ENCODE data around the gene BIRC5.
"Not testable (repeated sequence)": the region's sequence is repeated elsewhere in the genome, so short reads cannot be mapped to it uniquely, and the experiment has no call there.

BIRC5 gene

GRCh38 chr17:78214016-78214705, at the start of gene BIRC5:
BIRC5 (plus strand) TSS chr17:78214253; CDS start chr17:78214317, 64 bp downstream.
- peak; percentile 70 to 98 for DNase-seq

DNA sequence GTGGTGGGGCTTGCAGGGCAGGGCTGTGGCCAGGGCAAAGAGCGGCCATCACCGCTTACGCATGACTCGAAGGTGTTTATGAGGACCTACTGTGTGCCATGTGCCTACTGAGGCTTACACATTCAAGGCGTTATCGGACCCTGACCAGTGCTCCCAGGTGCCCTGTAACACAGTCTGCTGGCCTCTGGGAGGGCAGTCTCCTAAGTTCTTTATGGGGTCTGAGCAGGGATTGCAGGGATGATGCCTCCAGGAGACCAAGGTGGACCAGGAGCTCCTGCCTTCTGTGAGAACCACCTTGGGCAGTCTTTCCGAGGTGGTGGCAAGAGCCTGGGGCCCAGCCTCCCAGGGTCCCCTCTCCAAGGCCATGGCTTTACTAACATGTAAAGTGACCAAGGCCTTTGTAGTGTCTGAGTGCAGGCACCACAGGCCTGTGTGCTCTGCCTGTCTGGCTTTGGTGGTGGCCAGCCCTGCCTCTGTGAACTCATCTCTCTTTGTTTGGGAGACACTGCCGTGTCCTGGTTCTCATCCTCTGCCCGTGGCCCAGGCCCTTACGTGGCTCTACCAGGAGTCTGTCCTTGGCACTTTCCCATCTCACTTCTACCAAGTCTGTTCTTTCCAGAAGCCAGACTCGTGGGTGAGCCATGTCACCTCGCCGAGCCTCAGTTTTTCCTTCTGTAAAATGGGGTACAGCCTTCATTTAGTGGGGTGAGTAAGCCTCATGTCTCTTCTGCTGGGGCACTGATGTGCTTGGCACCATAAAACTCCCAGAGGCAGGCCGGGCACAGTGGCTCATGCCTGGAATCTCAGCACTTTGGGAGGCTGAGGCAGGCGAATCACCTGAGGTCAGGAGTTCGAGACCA, 49.1 kb upstream of the BIRC5 start:
- DNase-seq: no peak

DNA sequence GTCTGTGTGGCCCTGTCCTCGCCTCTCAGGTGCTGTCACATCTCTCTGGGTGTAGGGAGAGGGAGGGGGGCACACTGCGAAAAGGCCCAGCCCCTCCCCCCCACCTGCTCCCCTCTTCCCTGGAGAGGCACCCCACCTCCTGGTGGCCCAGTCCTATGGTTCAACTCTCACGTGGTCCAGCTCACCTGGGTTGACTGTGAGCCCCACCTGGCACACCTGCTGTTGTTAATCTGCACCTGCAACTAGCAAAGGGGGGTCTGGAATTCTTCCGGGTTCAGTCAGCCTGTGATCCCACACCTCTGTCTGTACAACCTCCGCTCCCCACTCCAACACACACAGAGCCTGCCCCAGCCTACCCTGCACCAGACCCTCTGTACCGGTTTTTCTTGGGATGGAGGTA, 47.6 kb upstream of the BIRC5 start:
- DNase-seq: peak in 1 of 2 experiments; percentile 25

DNA sequence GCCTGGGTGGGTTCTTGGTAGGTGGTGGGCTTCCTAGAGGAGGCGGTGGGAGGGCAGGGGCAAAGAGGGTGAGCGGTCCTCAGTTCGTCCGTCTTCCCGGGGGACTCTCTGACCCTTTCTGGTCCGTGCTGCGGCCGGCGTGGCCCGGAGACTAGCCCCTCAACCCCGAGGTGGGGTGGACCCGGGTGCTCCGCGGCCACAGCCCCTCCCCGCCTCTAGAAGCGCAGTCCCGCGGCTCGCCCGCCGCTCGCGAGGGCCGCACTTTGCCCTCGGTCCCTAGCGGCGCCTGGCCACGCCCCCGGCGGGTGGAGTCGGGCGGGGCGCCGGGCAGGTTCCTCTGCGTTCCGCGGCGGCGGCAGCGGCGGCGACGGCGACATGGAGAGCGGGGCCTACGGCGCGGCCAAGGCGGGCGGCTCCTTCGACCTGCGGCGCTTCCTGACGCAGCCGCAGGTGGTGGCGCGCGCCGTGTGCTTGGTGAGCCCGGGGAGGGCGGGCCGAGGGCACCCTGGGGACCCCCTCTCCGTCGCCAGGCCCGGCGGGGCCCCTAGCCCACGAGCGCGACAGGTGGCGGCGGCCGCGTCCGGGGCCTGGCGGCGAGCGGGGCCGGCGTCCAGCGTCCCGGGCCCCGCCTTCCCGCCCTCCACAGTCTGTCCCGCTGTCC, 45.7 kb upstream of the BIRC5 start, which contains the start of gene SYNGR2:
Gene SYNGR2 (plus strand): TSS at position 340 of the 661 bp plus-strand sequence. CDS start 36 bp downstream, at position 376.
- DNase-seq: peak; percentile 54 to 92

GRCh38 chr17:78168903-78169793, 44.9 kb upstream of the BIRC5 start:
- DNase-seq: peak; percentile 31 to 84

GRCh38 chr17:78170692-78171590, 43.1 kb upstream of the BIRC5 start:
- no peak for DNase-seq

DNA sequence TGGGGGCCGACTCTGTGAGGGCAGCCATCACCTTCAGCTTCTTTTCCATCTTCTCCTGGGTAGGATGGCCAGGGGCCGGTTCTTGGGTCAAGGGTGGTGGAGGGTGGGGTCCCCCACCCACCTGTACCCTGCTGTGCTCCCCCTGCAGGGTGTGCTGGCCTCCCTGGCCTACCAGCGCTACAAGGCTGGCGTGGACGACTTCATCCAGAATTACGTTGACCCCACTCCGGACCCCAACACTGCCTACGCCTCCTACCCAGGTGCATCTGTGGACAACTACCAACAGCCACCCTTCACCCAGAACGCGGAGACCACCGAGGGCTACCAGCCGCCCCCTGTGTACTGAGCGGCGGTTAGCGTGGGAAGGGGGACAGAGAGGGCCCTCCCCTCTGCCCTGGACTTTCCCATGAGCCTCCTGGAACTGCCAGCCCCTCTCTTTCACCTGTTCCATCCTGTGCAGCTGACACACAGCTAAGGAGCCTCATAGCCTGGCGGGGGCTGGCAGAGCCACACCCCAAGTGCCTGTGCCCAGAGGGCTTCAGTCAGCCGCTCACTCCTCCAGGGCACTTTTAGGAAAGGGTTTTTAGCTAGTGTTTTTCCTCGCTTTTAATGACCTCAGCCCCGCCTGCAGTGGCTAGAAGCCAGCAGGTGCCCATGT, 42.3 kb upstream of the BIRC5 start:
- not testable (repeated sequence) for DNase-seq

DNA sequence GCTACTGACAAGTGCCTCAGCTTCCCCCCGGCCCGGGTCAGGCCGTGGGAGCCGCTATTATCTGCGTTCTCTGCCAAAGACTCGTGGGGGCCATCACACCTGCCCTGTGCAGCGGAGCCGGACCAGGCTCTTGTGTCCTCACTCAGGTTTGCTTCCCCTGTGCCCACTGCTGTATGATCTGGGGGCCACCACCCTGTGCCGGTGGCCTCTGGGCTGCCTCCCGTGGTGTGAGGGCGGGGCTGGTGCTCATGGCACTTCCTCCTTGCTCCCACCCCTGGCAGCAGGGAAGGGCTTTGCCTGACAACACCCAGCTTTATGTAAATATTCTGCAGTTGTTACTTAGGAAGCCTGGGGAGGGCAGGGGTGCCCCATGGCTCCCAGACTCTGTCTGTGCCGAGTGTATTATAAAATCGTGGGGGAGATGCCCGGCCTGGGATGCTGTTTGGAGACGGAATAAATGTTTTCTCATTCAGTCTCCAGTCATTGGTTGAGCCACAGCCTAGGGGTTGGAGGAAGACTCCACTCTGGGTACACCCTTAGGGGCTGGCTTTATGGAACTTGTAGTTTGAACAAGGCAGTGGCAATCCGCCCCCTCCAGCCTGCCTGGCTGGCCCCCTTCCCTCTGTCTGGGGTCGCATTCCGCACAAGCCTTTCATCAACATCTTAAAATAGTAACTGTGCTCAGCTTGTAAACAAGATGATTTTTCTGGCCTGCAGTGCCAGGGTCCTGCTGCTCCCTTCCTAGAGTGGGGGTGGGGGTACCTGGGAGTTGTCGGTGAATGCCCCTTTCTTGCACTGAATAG, 41.6 kb upstream of the BIRC5 start:
- DNase-seq: peak; percentile 25 to 73

DNA sequence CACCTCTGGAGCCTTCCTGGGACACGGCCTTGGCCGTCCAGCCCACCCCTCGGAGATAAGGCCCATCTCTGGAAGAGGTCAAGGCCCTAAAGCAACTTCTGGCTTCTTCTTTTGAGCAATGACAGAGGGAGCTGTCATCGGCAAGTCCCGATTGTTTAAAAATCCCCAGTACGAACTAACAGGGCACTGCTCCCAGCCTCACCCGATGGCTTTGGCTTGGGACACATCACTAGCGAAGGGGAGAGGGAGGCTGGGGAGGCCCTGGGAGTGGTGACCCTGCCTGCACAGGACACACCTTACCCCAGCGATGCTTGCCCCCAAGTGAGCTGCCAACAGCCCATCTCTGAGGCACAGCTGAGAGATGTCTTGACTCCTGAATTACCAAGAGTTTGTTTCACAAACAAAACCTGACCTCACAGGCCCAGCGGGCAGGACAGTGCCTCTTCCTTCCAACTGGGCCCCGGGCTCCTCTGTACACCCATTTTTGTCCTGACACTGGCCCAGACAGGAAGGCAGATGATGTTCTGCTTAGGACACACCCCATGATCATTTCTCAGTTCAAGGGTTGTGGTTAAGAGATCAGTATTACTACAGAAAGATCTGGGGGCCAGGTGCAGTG, 40.8 kb upstream of the BIRC5 start:
- DNase-seq: no peak

DNA sequence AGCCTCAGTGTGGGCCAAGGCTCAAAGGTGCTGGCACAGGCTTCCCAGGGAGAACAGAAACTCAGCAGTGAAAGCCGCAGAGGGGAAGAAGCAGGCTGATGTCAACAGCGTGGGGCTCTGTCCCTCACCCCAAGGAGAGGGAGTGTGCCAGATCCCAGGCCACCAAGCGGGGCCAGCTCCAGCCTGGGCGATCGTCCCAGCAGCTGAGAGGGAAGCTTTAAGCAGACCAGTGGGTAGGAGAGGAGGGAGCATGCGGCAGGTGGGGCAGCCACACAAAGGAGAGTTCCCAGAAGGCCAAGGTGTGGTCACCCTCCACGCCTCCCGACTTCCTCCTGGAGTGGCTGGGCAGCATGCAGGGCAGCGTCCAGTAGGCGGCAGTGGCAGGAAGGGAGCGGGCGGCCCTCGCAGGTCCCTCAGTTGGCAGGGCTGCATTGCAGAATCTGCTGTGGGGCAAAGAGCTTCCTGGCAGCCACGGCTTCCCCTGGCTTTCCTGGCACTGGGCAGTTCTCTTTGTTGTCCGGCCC, 39.6 kb upstream of the BIRC5 start:
- no peak for DNase-seq

DNA sequence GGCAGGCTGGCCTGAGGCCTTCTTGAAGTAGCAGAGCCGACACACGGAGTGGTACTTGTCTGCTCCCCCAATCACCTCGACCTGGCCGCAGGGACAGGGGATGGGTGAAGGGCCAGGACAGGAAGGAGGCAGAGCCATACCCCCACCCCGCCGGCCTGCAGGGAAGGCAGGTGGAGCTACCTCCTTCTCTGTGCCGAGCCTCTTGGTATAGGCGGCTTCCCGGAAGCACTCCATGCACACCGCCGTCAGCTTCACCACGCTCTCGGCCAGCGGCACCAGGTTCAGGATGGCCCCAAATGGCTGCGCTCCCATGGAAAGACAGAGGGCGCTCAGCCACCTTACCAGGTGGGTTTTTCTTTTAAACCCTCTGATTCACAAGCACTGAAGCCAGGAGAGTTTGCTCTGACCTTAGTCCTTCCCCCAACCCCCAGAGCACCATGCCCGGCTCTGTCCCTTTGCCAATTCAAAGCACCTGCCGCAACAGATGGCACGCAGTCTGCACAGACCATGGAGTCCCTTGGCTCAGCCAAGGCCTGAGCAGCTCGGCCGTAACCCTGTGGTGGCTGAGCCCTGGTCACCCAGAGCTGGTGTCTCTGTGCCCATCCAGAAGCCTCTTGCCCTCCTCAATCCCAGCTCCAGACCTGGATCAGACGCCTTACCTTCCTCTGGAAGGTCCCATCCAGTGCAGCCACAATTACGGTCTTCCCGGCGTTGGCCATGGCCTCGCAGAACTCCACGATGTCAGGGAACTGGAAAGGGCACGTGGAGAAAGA, 39.0 kb upstream of the BIRC5 start:
- DNase-seq: peak in 1 of 2 experiments; percentile 65

GRCh38 chr17:78175643-78175981, 38.4 kb upstream of the BIRC5 start:
- no peak for DNase-seq

DNA sequence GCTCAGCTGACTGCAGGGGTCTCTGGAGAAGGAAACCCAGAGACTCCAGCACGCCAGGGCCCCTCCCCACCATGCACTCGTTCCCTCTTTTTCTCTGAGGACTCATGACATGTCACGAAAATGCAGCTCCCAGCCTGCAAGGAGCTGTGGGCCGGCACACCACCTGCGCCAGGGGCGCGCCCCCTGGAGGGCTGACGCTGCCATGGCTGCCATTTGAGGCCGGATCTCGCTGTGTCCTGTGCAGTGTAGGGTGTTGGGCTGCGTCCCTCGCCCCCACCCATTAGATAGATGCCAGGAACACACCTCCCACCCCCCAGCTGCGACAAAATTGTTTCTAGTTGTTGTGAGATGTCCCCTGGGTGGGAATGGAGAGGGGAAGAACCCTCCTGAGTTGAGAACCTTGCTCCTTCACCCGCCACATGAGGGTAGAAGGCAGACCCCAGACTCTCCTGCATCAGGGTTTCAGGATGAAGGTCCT, 37.5 kb upstream of the BIRC5 start:
- peak; percentile 11 to 74 for DNase-seq

GRCh38 chr17:78179372-78179771, 34.7 kb upstream of the BIRC5 start:
- DNase-seq: no peak

DNA sequence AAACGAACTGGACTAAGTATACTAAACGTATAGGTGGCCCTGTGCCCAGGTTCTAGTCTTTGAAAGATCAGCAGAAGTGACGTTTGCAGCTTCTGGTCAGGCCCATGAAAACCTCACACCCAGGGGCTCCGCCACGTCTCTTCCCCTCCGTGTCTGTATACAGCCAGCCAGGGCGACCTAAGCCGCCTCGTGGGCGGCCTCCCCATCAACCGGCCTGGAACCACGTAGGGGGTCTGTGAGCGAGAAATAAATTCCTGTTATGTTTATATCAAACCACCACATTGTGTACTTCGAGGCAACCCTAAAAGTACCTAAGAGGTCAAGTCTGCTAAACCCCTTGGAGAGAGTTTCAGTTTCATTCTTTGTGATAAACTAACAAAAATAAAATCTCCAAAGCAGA, 34.0 kb upstream of the BIRC5 start:
- DNase-seq: no peak

DNA sequence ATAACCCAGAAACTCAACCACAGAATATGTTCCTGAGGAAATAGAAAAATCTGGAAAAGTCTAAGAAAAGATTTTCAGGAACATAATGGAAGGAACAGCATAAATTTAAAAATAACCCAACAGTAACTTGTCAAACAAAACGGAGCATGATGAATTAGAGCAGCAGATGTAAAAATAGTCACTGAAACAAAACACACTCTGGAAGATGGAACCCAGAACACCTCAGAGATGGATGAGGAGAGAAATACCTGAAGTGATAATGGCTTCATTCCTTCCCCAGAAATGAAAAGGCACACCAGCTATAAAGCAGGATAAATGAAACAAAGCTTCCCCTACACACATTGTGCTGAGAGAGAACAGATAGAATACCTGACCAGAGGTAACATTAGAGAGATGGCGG, 33.5 kb upstream of the BIRC5 start:
- no peak for DNase-seq

DNA sequence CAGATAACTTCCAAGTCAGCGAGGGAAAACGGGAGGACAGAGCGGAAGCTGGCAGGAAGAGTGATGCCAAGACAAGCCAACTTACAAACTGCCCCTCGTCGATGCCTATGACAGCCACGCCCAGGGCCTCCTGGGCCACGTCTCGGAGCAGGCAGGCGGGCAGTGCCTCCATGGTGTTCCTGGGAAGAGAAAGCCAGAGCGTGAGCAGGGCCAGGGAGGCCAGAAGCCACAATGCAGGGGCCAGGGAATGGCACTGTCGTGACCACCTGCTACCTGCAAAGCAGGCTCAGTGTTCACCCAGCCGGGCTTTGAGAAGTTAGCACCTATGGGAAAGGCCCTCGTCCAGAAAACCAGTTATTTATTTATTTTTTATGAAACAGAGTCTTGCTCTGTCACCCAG, 31.5 kb upstream of the BIRC5 start:
- DNase-seq: no peak

- DNase-seq: no peak
Measured at GRCh38 chr17:78183916-78184315, 30.1 kb upstream of the BIRC5 start.

Measured in NCI-H526 (cell line).